HCT116 (cell line): ENCODE measurements around the gene PARP6. TPM values are rescaled to one million over a fixed set of nuclear protein-coding genes. Genes with fewer than 3 reads are reported as not detected.
A peak's percentile ranks its signal among the peaks of the same experiment; 100 is the strongest.

Experiments
- ATAC-seq: fragments of 200-7000 bp; cut with Tn5 transposase; 2 replicates; pipeline ENCODE4 v1.9.1; 2020; ENCODE audit warnings: mild to moderate bottlenecking, moderate library complexity
- BruUV-seq: library from RNA; stranded (reverse); fragments of 400-500 nt; replicated peaks from 2 replicates; lab custom pipeline; 2021; lab: Mats Ljungman, UMichigan
- CTCF ChIA-PET: fragments of 300-600 bp; sonication (Branson Sonifier 250); formaldehyde crosslinking; loops from one replicate; lab custom pipeline; 2021; ENCODE audit warnings: antibody characterized with exemption; lab: Charles Lee
- POLR2A ChIA-PET: fragments of 300-600, 350-600 bp; sonication (Branson Sonifier 250); formaldehyde crosslinking; loops from one replicate; lab custom pipeline; 2021; ENCODE audit warnings: antibody characterized with exemption; lab: Charles Lee
- RAD21 ChIA-PET, 2 experiments: fragments of 300-600 bp; sonication (Branson Sonifier 250); formaldehyde crosslinking; loops; one replicate each; lab custom pipeline; 2023; ENCODE audit warnings: low total read pairs in 2 of 2; ENCODE audit not compliant: uncharacterized antibody in 2 of 2, unreplicated experiment in 2 of 2, low non-redundant PET in 1 of 2; lab: Charles Lee
- DNase-seq: peaks from one replicate; pipeline ENCODE4 v3.0.0-alpha.2; 2010; ENCODE audit warnings: low read depth, low spot score
- H2AFZ ChIP-seq: fragments of 200-600 bp; shearing (Covaris generic), sonication (generic); 2 replicates; pipeline ENCODE4 v1.6.1; 2017; ENCODE audit warnings: low read depth, mixed run types, mixed read lengths, antibody characterized with exemption, low read length; ENCODE audit not compliant: poor library complexity, severe bottlenecking
- H3K27ac ChIP-seq: 2 replicates; pipeline ENCODE4 v1.5.1; 2012; ENCODE audit warnings: low read depth, low read length
- H3K27me3 ChIP-seq: fragments of 200-600 bp; sonication (generic); 2 replicates; pipeline ENCODE4 v1.6.1; 2016; ENCODE audit warnings: mixed run types, low read length, mixed read lengths; ENCODE audit not compliant: insufficient read depth
- H3K36me3 ChIP-seq, 2 experiments: fragments of 200-500 bp in 1 of 2; fragments of 200-600 bp in 1 of 2; sonication (Bioruptor generic) in 1 of 2; sonication (generic) in 1 of 2; 2 replicates each; pipeline versions ENCODE4 v1.5.1 to v1.6.1; 2014 to 2016; ENCODE audit warnings: low read length in 2 of 2, inconsistent platforms in 1 of 2, mixed read lengths in 1 of 2, mixed run types in 1 of 2; ENCODE audit not compliant: insufficient read depth in 2 of 2, control insufficient read depth in 1 of 2
- H3K4me1 ChIP-seq, 2 experiments: fragments of 200-600 bp in 1 of 2; sonication (generic) in 1 of 2; 2 replicates each; pipeline versions ENCODE4 v1.5.1 to v1.6.1; 2012 to 2017; ENCODE audit warnings: low read length in 2 of 2, inconsistent platforms in 1 of 2, mild to moderate bottlenecking in 1 of 2, mixed read lengths in 1 of 2, mixed run types in 1 of 2, moderate library complexity in 1 of 2; ENCODE audit not compliant: insufficient read depth in 2 of 2, control insufficient read depth in 1 of 2
- H3K4me2 ChIP-seq: fragments of 200-600 bp; sonication (generic); 2 replicates; pipeline ENCODE4 v1.6.1; 2017; ENCODE audit warnings: mixed run types, low read length, mixed read lengths
- H3K4me3 ChIP-seq, 2 experiments: fragments of 200-600 bp in 1 of 2; sonication (generic) in 1 of 2; replicated peaks in 1 of 2; 2 replicates each; pipeline ENCODE4 v1.5.1; 2011 to 2016; ENCODE audit warnings: low read length in 2 of 2, control low read depth in 1 of 2, low read depth in 1 of 2, mild to moderate bottlenecking in 1 of 2, mixed read lengths in 1 of 2, mixed run types in 1 of 2
- H3K79me2 ChIP-seq: fragments of 200-600 bp; sonication (generic); 2 replicates; pipeline ENCODE4 v1.6.1; 2017; ENCODE audit warnings: mild to moderate bottlenecking, mixed run types, low read length, moderate library complexity, mixed read lengths; ENCODE audit not compliant: insufficient read depth
- H3K9ac ChIP-seq: fragments of 200-600 bp; sonication (generic); 2 replicates; pipeline ENCODE4 v1.6.1; 2016; ENCODE audit warnings: low read length, mixed read lengths
- H3K9me2 ChIP-seq: fragments of 200-600 bp; sonication (generic), shearing (Covaris generic); 2 replicates; pipeline ENCODE4 v1.6.1; 2017; ENCODE audit warnings: mixed run types, mild to moderate bottlenecking, moderate library complexity; ENCODE audit not compliant: insufficient read depth
- H3K9me3 ChIP-seq, 2 experiments: fragments of 200-500 bp in 1 of 2; fragments of 200-600 bp in 1 of 2; sonication (Bioruptor generic) in 1 of 2; sonication (generic) in 1 of 2; 2 replicates each; pipeline ENCODE4 v1.6.1; 2014 to 2017; ENCODE audit warnings: low read length in 2 of 2, mixed read lengths in 2 of 2, inconsistent platforms in 1 of 2, low read depth in 1 of 2, mild to moderate bottlenecking in 1 of 2, mixed run types in 1 of 2, moderate library complexity in 1 of 2; ENCODE audit not compliant: control insufficient read depth in 1 of 2, insufficient read depth in 1 of 2
- H4K20me1 ChIP-seq: fragments of 200-600 bp; sonication (generic), shearing (Covaris generic); 2 replicates; pipeline ENCODE4 v1.6.1; 2017; ENCODE audit warnings: mixed run types, mild to moderate bottlenecking, moderate library complexity; ENCODE audit not compliant: insufficient read depth
- CBX3 ChIP-seq: IDR thresholded peaks from 2 replicates; pipeline ENCODE4 v1.6.1; 2012; ENCODE audit warnings: low read depth
- EZH2 ChIP-seq: fragments of 200-600 bp; sonication (generic); IDR thresholded peaks from 2 replicates; pipeline ENCODE4 v1.6.1; 2017; ENCODE audit warnings: antibody characterized with exemption, mixed run types
- POLR2AphosphoS5 ChIP-seq: IDR thresholded peaks from 2 replicates; pipeline ENCODE4 v1.6.1; 2011; ENCODE audit warnings: mild to moderate bottlenecking, low read depth, low read length, moderate library complexity
- RAD21 ChIP-seq: IDR thresholded peaks from 2 replicates; pipeline ENCODE4 v1.6.1; 2012; ENCODE audit warnings: low read depth, mild to moderate bottlenecking
- YY1 ChIP-seq: IDR thresholded peaks from 2 replicates; pipeline ENCODE4 v1.6.1; 2011; ENCODE audit warnings: low read length, low read depth, moderate library complexity, mild to moderate bottlenecking; ENCODE audit not compliant: insufficient replicate concordance; ENCODE audit errors: extremely low read depth
- ZNF274 ChIP-seq: fragments of 200-500 bp; sonication (Bioruptor generic); IDR thresholded peaks from 2 replicates; pipeline ENCODE4 v1.6.1; 2014; ENCODE audit warnings: mild to moderate bottlenecking, low read depth, low read length, inconsistent platforms
- intact Hi-C: fragments of 100-400 bp; cut with micrococcal nuclease; formaldehyde crosslinking; loops from 2 replicates; pipeline ENCODE4 v1.10.0; 2022
- total RNA-seq: library from RNA; stranded (reverse); gene quantifications from one replicate; pipeline ENCODE4 v1.2.1, GENCODE V29; 2021; ENCODE audit not compliant: unreplicated experiment
- TF ChIP-seq, protein P1 (sequence below), 3 experiments: fragments of 200-600 bp in 1 of 3; sonication (generic) in 1 of 3; IDR thresholded peaks in 2 of 3; conservative IDR thresholded peaks in 1 of 3; 2 replicates each; pipeline ENCODE4 v1.5.1; 2012 to 2017; ENCODE audit warnings: low read depth in 2 of 3, low read length in 2 of 3, antibody characterized with exemption in 1 of 3, borderline replicate concordance in 1 of 3, control low read depth in 1 of 3, mild to moderate bottlenecking in 1 of 3, mixed read lengths in 1 of 3, mixed run types in 1 of 3, moderate library complexity in 1 of 3; ENCODE audit not compliant: insufficient read depth in 1 of 3

The PARP6 gene
- total RNA-seq, 1 experiment from 2014 or later: 67.9 TPM

DNA sequence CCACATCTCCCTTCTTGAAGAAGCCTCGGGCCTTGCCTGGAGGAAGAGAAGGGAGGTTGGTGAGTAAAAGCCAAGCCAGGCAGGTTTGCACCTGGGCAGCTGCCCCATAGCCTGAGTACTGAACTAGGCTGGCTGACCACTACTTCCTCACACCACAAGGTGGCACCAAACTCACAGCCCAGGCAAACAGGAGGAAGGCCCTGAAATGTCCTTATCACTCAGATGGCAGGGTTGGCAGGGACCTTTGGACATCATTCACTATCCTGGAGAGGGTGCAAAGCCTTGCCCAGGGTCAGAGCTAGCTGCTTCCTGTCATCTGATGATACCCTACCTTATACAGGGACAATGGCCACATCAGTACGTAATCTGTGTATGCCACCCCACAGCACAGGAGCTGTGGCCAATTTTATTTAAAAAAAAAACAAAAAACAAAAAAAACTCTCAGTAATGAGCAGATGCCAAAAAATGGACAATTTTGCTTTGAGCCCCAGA, 72.6 kb downstream of the PARP6 start:
- Histone ChIP-seq H4K20me1 (peaks cover 21% of the 10 kb centered on the region; the same call in 1 of the 2 replicates), H2AFZ (no peak overlapping the region), H3K9me2 (no peaks in the 10 kb centered on the region), H3K27me3 (no peaks in the 10 kb centered on the region), H3K4me3 (no peak overlapping the region), H3K27ac (peak overlapping the region; percentile 0; the same call in 1 of the 2 replicates), H3K36me3 (peaks cover 42 to 55% of the 10 kb centered on the region in 2 experiments; a peak in 3 of 4 replicates), H3K4me1 (peaks cover 5 to 32% of the 10 kb centered on the region in 2 experiments; a peak in 3 of 4 replicates), H3K4me2 (no peak overlapping the region; the same call in 1 of the 2 replicates), H3K9me3 (no peaks in the 10 kb centered on the region), H3K9ac (no peak overlapping the region), H3K79me2 (peaks cover 25% of the 10 kb centered on the region)
- BruUV-seq: no TSS peak
- ChIA-PET POLR2A (interaction anchor here (1.2 to 1.7 kb wide), 3 partner anchors 28 to 39 kb away, joined by 4 to 7 read pairs (median 4); partner anchors contain the start of gene PKM), RAD21 (interaction anchor here in 1 of 2 experiments (0.8 kb wide), 1 partner anchor 86 kb away, joined by 6 read pairs; no protein-coding TSS in a partner anchor), CTCF (interaction anchor here (0.6 to 1.5 kb wide), 7 partner anchors 17 to 914 kb away, joined by 3 to 7 read pairs (median 3); no protein-coding TSS in a partner anchor)
- ATAC-seq: peak; percentile 53
- DNase-seq: peak; percentile 65
- TF ChIP-seq EZH2: no peak
- peak; percentile 86 for TF ChIP-seq RAD21
- no peak for TF ChIP-seq ZNF274
- no peak for TF ChIP-seq YY1
- TF ChIP-seq CBX3: 0 out of 2 replicates have a peak, but pooled peaks have one; percentile 29
- peak; percentile 46; the same call in 1 of the 2 replicates for TF ChIP-seq POLR2AphosphoS5
- TF ChIP-seq, protein P1, sequence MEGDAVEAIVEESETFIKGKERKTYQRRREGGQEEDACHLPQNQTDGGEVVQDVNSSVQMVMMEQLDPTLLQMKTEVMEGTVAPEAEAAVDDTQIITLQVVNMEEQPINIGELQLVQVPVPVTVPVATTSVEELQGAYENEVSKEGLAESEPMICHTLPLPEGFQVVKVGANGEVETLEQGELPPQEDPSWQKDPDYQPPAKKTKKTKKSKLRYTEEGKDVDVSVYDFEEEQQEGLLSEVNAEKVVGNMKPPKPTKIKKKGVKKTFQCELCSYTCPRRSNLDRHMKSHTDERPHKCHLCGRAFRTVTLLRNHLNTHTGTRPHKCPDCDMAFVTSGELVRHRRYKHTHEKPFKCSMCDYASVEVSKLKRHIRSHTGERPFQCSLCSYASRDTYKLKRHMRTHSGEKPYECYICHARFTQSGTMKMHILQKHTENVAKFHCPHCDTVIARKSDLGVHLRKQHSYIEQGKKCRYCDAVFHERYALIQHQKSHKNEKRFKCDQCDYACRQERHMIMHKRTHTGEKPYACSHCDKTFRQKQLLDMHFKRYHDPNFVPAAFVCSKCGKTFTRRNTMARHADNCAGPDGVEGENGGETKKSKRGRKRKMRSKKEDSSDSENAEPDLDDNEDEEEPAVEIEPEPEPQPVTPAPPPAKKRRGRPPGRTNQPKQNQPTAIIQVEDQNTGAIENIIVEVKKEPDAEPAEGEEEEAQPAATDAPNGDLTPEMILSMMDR (IDR thresholded peaks at IDR 0.05 in 2 of 3, conservative IDR thresholded peaks at IDR 0.05 in 1 of 3; ENCODE audit: borderline replicate concordance in 1 of 3, insufficient read depth in 1 of 3, low read depth in 2 of 3, low read length in 2 of 3): peak; percentile 59 to 95 (median 86); a peak in 5 of 6 replicates
- intact Hi-C loops: loop anchor here (1.0 kb wide), 1 partner anchor 87 kb away; no protein-coding TSS in a partner anchor
